PC-9 (cell line): Measurements from ENCODE around the gene IL1R1. TPM values are rescaled to one million over a fixed set of nuclear protein-coding genes. Genes with fewer than 3 reads are reported as not detected.

Experiments used
- BruUV-seq: library from RNA; stranded (reverse); fragments of 400-500 nt; replicated peaks from 2 replicates; lab custom pipeline; 2021; lab: Mats Ljungman, UMichigan
- CTCF ChIA-PET: fragments of 300-600 bp; sonication (Branson Sonifier 250); formaldehyde crosslinking; loops from one replicate; lab custom pipeline; 2022; ENCODE audit warnings: antibody characterized with exemption; lab: Charles Lee
- POLR2A ChIA-PET: fragments of 300-600 bp; sonication (Branson Sonifier 250); formaldehyde crosslinking; loops from one replicate; lab custom pipeline; 2022; ENCODE audit warnings: antibody characterized with exemption; ENCODE audit not compliant: unreplicated experiment; lab: Charles Lee
- DNase-seq, 2 experiments: peaks; one replicate each; pipeline versions ENCODE4 v3.0.0 to v3.0.0-alpha.2; 2015 to 2022; ENCODE audit warnings: mixed read lengths in 1 of 2
- H2AFZ ChIP-seq: fragments of 200-600 bp; sonication (generic); 2 replicates; pipeline ENCODE4 v1.8.1; 2017; ENCODE audit warnings: antibody characterized with exemption
- H3F3A ChIP-seq: fragments of 200-600 bp; sonication (generic); 2 replicates; pipeline ENCODE4 v1.8.1; 2017; ENCODE audit warnings: antibody characterized with exemption, mild to moderate bottlenecking, low read depth; ENCODE audit not compliant: insufficient read depth
- H3K27ac ChIP-seq: fragments of 200-600 bp; sonication (generic); 2 replicates; pipeline ENCODE4 v1.6.1; 2016; ENCODE audit warnings: mixed run types
- H3K27me3 ChIP-seq: fragments of 200-600 bp; sonication (generic); 2 replicates; pipeline ENCODE4 v1.6.1; 2016; ENCODE audit warnings: low read depth, mixed run types; ENCODE audit not compliant: insufficient read depth
- H3K36me3 ChIP-seq: fragments of 200-600 bp; sonication (generic); 2 replicates; pipeline ENCODE4 v1.6.1; 2016; ENCODE audit warnings: low read depth, mixed run types
- H3K4me1 ChIP-seq: fragments of 200-600 bp; sonication (generic); replicated peaks from 2 replicates; pipeline ENCODE4 v1.6.1; 2016; ENCODE audit warnings: mixed run types; ENCODE audit not compliant: insufficient read depth
- H3K4me2 ChIP-seq: fragments of 200-600 bp; sonication (generic); 2 replicates; pipeline ENCODE4 v1.6.1; 2017; ENCODE audit warnings: mixed run types
- H3K4me3 ChIP-seq: fragments of 200-600 bp; sonication (generic); 2 replicates; pipeline ENCODE4 v1.6.1; 2016; ENCODE audit warnings: mixed run types
- H3K79me2 ChIP-seq: fragments of 200-600 bp; sonication (generic); 2 replicates; pipeline ENCODE4 v1.6.1; 2017; ENCODE audit warnings: low read depth, mixed run types
- H3K9me2 ChIP-seq: fragments of 200-600 bp; sonication (generic); 2 replicates; pipeline ENCODE4 v1.8.1; 2017; ENCODE audit warnings: mild to moderate bottlenecking; ENCODE audit not compliant: insufficient read depth
- H3K9me3 ChIP-seq: fragments of 200-600 bp; sonication (generic); 2 replicates; pipeline ENCODE4 v1.8.1; 2016; ENCODE audit warnings: low read depth; ENCODE audit not compliant: insufficient read depth
- H4K20me1 ChIP-seq: fragments of 200-600 bp; sonication (generic); 2 replicates; pipeline ENCODE4 v1.8.1; 2017; ENCODE audit not compliant: insufficient read depth
- CTCF ChIP-seq: fragments of 200-600 bp; sonication (generic); conservative IDR thresholded peaks from 2 replicates; pipeline ENCODE4 v1.6.1; 2017; ENCODE audit warnings: mixed run types, antibody characterized with exemption, mild to moderate bottlenecking, moderate library complexity
- EZH2 ChIP-seq: fragments of 200-600 bp; sonication (generic); IDR thresholded peaks from 2 replicates; pipeline ENCODE4 v1.8.0; 2017; ENCODE audit warnings: antibody characterized with exemption, low read depth
- intact Hi-C: fragments of 100-400 bp; cut with micrococcal nuclease; formaldehyde crosslinking; loops from one replicate; pipeline ENCODE4 v1.10.0; 2022; ENCODE audit not compliant: unreplicated experiment
- total RNA-seq: library from RNA; stranded (reverse); gene quantifications from 2 replicates; pipeline ENCODE4 v1.2.3, GENCODE V29; 2021

IL1R1 gene
- total RNA-seq, 1 experiment from 2014 or later, result 6.5 TPM

- Histone ChIP-seq H3K4me1 (peaks cover 2% of the 10 kb centered on the region), H3K4me2 (peak within 1 kb of the TSS; percentile 78), H4K20me1 (no peaks in the 10 kb centered on the region), H3K27me3 (no peaks in the 10 kb centered on the region), H2AFZ (peak within 1 kb of the TSS; percentile 85), H3F3A (peaks cover 4% of the 10 kb centered on the region; the same call in 1 of the 2 replicates), H3K79me2 (no peaks in the 10 kb centered on the region), H3K27ac (no peak within 1 kb of the TSS), H3K36me3 (no peaks in the 10 kb centered on the region), H3K9me2 (no peaks in the 10 kb centered on the region), H3K9me3 (no peaks in the 10 kb centered on the region), H3K4me3 (peak within 1 kb of the TSS; percentile 49; the same call in 1 of the 2 replicates)
- no peak for TF ChIP-seq EZH2
- TF ChIP-seq CTCF, result no peak
- peak in 1 of 2 experiments; percentile 28 for DNase-seq
- POLR2A ChIA-PET, result no interaction called here
- intact Hi-C loops, result no loop called here
- no TSS peak for BruUV-seq
- CTCF ChIA-PET, result interaction anchor here (0.6 kb wide), 1 partner anchor 54 kb away, joined by 3 read pairs; no protein-coding TSS in a partner anchor
Observed at GRCh38 chr2:102186791-102187495, 44.4 kb downstream of the IL1R1 start, which contains the start of gene IL1RL2. Gene IL1RL2 (plus strand): TSS chr2:102187023. CDS start chr2:102187868, 845 bp downstream.

- POLR2A ChIA-PET, result no interaction called here
- Histone ChIP-seq H3K9me2 (no peaks in the 10 kb centered on the region), H3K4me1 (peaks cover 4% of the 10 kb centered on the region), H3K9me3 (no peaks in the 10 kb centered on the region), H3K79me2 (no peaks in the 10 kb centered on the region), H3K27ac (no peak overlapping the region), H3K27me3 (no peaks in the 10 kb centered on the region), H3K36me3 (no peaks in the 10 kb centered on the region), H3K4me2 (peak overlapping the region; percentile 78), H2AFZ (peak overlapping the region; percentile 85), H3F3A (peaks cover 4% of the 10 kb centered on the region; the same call in 1 of the 2 replicates), H4K20me1 (no peaks in the 10 kb centered on the region), H3K4me3 (peak overlapping the region; percentile 49; the same call in 1 of the 2 replicates)
- intact Hi-C loops, result no loop called here
- CTCF ChIA-PET, result interaction anchor here (0.6 kb wide), 2 partner anchors 53 to 196 kb away, joined by 3 read pairs; partner anchors contain the start of gene IL1R2
- BruUV-seq, result no TSS peak
- TF ChIP-seq CTCF (no peak), EZH2 (no peak)
- DNase-seq, result peak in 1 of 2 experiments; percentile 29
Observed at GRCh38 chr2:102187496-102188150, 45.1 kb downstream of the IL1R1 start.

- H2AFZ ChIP-seq, result no peak overlapping the region
- no peaks in the 10 kb centered on the region for H4K20me1 ChIP-seq
- no peak for TF ChIP-seq CTCF
- no peak for TF ChIP-seq EZH2
- intact Hi-C loops, result no loop called here
- H3F3A ChIP-seq, result peaks cover 4% of the 10 kb centered on the region; the same call in 1 of the 2 replicates
- no peak overlapping the region for H3K4me2 ChIP-seq
- ChIA-PET POLR2A (no interaction called here), CTCF (no interaction called here)
- H3K9me2 ChIP-seq, result no peaks in the 10 kb centered on the region
- no peaks in the 10 kb centered on the region for H3K27me3 ChIP-seq
- H3K4me3 ChIP-seq, result no peak overlapping the region
- no peak for DNase-seq
- H3K4me1 ChIP-seq, result peaks cover 15% of the 10 kb centered on the region
- H3K27ac ChIP-seq, result no peak overlapping the region
- H3K9me3 ChIP-seq, result no peaks in the 10 kb centered on the region
- BruUV-seq, result no TSS peak
- no peaks in the 10 kb centered on the region for H3K79me2 ChIP-seq
- no peaks in the 10 kb centered on the region for H3K36me3 ChIP-seq
Observed at GRCh38 chr2:102190430-102191107, 48.0 kb downstream of the IL1R1 start.
